GM20431 (cell line): ENCODE results near the gene SOST.

ENCODE experiments used
- in situ Hi-C: fragments of 300-500 bp; cut with MseI, MboI; formaldehyde crosslinking; loops from one replicate; pipeline ENCODE4 v1.15.0; 2020; ENCODE audit warnings: low sequenced_read_pairs; ENCODE audit not compliant: unreplicated experiment

The SOST gene

DNA sequence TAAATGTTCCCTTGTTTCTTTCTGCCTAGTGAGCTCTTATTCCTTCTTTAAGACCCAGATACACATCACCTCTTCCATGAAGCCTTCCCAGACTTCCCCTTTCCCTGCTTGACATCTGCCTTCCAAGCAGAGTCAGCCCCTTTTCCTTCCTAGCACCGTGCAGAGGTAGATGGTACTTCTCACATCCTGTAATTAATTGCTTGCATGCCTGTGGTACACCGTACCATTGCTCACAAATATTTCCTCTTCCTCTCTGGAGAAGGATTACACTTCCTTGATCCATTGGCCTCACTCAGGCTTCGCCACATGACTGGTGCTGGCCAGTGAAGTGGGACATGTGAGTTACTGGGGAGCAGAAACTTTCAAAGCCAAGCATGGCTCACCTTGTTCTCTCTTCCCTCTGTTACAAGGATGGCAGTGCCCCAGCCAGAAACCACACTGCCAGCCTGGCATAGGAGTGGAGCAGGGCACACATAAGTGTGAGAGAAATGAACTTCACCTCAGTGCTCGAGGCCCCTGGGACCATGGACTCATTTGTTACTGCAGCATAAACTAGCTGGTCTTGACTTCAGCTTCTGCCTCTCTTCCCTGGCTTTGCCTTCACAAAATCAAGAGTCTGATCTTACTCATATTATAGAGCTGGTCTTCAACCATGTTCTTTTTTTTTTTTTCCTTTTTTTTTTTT, 44.0 kb downstream of the SOST start:
- in situ Hi-C loops = no loop called here

DNA sequence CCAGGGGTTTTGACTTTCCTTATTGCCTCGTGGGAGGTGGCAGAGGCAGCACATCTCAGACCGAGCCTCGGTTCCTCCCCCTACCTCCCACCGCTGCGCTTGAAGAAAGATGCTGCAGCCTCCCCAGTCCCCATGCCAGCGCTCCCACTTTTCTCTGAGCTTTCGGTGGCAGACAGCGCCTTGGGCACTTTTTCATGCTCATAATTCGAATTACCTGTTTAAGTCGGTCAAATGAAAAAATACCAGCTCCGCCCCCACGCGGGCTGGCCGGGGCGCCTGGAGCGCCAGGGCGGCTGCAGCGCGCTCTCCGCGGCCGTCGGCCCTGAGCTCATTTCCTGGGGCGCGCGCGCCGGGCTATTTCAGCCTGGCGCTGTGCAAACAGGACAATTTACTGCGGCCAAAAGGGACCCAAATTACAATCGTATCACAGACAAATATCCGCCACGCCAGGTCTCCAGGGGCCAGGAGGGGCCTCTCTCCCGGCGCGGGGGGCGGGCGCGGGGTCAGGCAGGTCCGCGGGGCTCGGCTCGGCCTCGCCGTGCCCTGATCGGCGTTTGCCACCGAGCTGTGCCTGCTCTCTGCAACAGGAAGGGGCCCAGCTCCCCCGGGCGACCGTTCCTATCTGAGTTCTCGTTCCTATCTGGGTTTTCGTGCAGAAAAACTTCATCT, 45.0 kb downstream of the SOST start:
- in situ Hi-C loops = no loop called here

DNA sequence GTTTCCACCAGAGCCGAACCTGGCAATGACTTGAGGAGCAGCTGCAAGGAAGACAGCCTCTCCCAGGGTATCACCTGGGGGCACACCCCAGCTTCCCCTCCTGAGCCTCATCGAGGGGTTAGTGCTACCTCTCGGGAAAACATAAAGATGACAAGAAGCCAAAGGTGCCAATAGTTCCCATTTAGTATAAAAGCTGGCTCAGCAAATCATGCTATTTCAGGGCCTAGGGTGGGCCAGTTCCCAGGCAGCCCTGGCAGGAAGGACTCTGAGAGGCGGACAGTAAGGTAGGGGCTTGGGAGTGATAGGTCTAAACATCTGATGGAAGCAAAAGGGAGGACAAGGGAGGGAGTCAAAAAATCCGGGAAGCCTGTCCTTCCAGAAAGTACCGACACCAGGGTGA, 46.2 kb downstream of the SOST start:
- in situ Hi-C loops = no loop called here

DNA sequence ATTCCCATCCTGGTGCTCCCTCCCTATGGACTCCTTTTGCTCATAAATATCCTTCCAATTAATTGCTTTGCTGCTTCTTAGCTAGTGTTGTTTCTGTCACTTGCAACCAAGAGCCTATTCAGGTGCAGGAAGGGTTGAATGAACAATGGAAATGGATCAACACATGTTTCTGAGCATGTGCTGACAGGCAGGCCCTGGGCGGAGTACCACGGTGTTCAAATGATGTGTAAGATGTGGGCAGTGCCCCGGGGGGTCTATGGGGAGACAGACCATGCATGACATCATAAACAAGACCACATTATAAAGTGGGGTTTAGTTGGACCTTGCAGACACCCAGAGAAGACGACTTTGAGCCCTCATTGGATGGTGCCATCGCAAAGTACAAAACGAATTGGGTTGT, 48.5 kb downstream of the SOST start:
- in situ Hi-C loops = no loop called here

DNA sequence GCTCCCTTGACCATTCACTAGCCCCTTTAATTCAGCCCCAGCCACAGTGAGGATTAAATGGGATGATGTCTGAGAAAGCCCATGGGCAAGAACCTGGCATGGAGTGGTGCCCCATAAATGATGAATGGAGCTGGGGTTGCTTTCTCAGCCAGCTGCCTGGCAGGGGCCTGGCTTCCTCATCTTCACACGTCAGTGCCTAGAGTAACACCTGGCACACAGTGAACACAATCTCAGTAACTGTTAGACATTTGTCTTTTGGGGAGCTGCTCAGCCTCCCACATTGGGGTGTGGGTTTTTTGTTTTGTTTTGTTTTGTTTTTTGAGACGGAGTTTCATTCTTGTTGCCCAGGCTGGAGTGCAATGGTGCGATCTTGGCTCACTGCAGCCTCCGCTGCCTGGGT, 49.4 kb downstream of the SOST start:
- in situ Hi-C loops = no loop called here

DNA sequence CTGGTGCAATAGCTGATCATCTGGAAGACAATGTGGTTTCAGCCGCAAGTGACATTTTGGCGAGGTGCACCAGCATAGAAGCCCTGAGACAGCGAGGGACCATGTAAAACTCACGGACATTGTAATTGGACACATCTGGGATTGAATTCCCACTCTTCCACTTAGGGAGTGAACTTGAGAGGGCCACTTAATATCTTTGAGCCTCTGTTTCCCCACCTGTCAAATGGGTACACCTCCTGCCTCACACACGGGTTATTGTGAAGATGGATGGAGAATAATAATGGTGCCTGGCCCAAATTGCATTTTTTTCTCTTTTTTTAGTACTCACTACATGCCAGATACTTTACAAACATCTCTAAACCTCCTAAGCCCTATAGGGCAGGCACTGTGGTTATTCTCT, 51.4 kb downstream of the SOST start:
- in situ Hi-C loops = no loop called here

DNA sequence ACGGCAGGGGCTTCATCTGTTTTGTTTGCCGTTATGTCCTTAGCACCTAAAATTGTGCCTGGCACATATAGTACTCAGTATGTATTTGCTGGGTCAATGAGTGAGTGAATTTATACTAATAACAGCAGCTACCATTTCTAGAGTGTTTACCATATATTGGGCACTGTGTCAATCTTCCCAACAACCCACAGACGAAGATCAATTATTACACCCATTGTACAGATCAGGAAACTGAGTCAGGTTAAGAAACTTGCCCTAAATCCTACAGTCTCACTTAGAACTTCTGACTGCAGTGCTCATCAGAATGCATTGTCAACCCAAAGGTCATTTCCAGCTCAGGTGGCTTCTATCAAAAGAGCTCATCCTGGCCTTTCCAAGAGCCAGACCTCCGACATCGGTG, 52.4 kb downstream of the SOST start:
- in situ Hi-C loops = no loop called here
